NCI-H2227 treated with DMSO at 0.1 percent for 48 hours (cell line): ENCODE measurements around the gene OCLN.
"Not testable (repeated sequence)": the region's sequence is repeated elsewhere in the genome, so short reads cannot be mapped to it uniquely, and the experiment has no call there.

Experiments used
- DNase-seq: peaks from one replicate; lab custom pipeline; 2025; lab: John Stamatoyannopoulos, UW

Gene OCLN, protein sequence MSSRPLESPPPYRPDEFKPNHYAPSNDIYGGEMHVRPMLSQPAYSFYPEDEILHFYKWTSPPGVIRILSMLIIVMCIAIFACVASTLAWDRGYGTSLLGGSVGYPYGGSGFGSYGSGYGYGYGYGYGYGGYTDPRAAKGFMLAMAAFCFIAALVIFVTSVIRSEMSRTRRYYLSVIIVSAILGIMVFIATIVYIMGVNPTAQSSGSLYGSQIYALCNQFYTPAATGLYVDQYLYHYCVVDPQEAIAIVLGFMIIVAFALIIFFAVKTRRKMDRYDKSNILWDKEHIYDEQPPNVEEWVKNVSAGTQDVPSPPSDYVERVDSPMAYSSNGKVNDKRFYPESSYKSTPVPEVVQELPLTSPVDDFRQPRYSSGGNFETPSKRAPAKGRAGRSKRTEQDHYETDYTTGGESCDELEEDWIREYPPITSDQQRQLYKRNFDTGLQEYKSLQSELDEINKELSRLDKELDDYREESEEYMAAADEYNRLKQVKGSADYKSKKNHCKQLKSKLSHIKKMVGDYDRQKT

DNA sequence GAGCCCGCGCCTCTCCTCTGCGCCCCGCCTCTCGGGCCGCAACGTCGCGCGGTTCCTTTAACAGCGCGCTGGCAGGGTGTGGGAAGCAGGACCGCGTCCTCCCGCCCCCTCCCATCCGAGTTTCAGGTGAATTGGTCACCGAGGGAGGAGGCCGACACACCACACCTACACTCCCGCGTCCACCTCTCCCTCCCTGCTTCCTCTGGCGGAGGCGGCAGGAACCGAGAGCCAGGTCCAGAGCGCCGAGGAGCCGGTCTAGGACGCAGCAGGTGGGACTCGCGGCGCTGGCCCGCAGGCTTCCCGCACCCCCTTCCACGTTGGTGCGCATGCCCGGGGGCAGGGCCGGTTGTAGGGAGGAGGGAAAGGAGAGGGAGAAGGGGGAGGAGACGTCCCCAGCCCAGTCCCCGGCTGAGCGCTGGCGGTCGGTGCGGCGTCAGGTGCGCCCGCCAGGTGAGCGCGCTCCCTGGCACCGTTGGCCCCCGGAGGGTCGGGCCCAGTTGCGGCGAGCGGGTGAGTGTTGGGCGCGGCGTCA is at the start of gene OCLN:
Gene OCLN, plus strand, starts transcription at position 400 of the 532 bp plus-strand sequence. CDS start 11,455 bp downstream, outside the sequence.
- DNase-seq: peak; percentile 47

DNA sequence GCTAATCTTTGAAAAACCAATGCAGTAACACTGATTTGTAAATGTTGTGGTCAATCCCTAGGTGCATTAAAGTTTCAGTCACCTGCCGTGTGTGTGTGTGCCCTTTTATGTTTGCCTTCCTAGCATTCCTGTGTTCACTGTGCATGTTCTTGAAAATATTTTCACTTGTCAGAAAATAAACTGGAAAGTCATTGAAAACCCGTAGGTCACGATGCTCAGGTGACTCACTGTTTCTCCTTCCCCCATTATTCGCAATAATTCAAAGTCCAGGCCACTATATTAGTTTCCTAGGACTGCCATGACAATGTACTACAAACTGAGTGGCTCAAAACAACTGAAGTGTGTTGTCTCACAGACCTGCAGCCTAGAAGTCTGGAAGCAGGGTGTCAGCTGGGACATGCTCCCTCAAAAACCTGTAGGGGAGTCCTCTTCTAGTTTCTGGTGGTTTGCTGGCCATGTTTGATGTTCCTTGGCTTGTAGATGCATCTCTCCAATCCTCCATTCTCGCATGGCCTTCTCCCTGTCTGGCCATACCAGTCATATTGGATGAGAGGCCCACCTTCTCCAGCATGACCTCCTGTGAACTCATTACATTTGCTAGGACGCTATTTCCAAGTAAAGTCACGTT is 48.3 kb upstream of the OCLN start:
- no peak for DNase-seq

DNA sequence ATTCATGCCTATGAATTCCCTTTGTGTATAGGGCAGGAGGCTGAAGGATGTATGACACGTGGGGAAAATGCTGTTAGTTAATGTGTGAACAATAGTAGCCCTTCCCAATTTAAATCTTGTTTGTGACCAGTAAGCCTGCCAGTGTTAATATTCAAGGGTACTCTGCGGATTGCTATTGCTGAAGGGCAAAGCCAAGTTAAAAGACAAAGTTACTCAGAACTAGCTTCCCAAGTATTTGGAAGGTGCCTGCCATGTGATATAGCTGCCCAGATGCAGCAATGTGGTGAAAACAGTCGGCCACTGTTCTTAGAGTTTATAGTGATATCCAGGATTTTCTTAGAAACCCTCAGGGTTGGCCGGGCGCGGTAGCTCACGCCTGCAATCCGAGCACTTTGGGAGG is 43.1 kb upstream of the OCLN start:
- DNase-seq: no peak

DNA sequence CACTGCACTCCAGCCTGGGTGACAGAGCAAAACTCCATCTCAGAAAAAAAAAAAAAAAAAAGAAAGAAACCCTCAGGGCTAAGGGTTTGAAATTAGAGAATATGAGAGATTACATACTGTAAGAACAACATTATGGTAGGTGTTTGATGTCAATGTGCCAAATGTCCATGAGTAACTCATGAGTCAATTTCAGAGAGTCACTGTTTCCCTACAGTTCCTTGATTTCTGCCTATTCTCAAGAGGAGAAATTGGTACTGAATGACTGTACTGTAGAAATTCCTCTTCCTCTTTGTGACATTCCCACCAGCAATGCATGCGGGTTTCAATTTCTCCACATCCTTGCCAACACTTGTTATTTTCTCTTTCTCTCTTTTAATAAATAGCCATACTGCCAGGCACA is 42.5 kb upstream of the OCLN start:
- no peak for DNase-seq

DNA sequence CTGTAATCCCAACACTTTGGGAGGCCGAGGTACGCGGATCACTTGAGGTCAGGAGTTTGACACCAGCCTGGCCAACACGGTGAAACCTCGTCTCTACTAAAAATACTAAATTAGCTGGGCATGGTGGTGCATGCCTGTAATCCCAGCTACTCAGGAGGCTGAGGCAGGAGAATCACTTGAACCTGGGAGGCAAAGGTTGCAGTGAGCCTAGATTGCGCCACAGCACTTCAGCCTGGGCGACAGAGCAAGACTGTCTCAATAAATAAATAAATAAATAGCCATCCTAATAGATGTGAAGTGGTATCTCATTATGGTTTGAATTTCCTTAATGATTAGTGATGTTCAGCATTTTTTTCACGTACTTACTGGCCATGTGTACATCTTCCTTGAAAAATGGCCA is 42.1 kb upstream of the OCLN start:
- DNase-seq: not testable (repeated sequence)

DNA sequence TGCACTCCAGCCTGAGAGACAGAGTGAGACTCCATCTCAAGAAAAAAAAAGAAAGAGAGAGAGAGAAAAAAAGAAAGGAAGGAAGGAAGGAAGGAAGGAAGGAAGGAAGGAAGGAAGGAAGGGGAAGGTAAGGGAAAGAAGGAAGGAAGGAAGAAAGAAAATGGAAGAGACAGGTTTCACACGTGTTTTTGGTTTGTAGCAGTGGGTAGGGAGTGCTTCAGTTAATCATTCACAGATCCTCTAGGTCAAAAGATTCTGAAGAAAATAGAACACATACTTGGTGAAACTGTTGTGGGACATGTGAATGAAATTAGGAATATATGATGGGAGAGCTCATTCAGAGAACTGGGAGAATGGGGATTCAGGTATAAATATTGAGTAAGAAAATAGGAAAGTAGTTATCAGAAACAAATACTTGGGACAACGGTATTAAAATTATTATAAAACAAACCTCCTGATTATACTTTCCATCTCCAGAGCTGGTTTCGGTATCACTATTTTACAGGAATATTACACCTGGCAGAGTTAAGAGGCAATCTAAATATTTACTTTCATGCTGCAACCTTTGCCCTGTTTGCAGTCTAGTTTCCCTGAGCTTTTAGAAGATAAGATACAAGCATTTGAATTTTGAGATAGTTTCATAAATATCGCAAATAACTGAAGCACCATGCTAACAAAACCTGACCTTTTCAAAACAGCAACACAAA is 40.5 kb upstream of the OCLN start:
- DNase-seq: no peak

DNA sequence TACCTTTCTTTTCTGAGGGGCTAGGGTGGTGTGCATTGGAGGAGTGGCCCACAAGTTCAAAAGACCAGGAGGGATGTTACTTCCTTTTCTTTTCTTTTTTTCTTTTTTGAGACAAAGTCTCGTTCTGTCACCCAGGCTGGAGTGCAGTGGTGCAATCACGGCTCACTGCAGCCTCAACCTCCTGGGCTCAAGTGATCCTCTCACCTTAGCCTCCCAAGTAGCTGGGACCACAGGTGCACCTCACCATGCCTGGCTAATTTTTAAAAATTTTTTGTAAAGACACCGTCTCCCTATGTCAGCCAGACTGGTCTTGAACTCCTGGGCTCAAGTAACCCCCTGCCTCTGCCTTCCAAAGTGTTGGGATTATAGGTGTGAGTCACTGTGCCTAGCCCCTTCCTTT is 39.1 kb upstream of the OCLN start:
- DNase-seq: not testable (repeated sequence)

DNA sequence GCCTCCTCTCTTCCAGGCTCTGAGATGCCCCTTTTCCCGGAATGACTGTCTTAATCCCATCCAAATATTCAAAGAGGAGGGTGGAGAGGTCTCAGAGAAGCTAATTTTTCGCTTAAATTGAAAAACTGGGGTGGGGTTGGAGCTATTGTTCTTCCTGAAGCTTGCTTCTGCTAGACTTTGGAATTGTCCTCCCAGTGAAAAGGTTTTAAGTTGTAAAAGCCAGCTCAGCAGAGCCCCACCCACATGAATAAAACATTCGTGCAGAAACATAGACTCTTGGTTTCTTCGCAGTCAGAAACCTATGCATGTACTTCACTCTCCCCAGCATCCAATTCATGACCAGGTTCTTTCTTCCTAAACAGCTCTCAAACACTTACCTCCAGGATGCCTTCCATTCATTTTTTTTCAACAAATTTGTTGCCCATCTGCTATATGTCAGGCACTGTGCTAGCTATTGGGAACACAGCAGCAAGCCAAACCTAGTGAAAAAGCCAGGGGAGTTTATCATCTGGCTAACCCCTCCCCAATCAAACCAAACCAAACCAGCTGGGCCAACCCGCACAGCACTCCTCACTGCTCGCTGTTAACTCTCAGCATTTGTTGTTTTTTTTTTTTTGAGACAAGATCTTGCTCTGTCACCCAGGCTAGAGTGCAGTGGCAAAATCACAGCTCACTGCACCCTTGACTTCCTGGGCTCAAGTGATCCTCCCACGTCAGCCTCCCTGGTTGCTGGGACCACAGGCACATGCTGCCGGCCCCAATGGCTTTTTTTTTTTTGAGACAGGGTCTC is 37.9 kb upstream of the OCLN start:
- no peak for DNase-seq

DNA sequence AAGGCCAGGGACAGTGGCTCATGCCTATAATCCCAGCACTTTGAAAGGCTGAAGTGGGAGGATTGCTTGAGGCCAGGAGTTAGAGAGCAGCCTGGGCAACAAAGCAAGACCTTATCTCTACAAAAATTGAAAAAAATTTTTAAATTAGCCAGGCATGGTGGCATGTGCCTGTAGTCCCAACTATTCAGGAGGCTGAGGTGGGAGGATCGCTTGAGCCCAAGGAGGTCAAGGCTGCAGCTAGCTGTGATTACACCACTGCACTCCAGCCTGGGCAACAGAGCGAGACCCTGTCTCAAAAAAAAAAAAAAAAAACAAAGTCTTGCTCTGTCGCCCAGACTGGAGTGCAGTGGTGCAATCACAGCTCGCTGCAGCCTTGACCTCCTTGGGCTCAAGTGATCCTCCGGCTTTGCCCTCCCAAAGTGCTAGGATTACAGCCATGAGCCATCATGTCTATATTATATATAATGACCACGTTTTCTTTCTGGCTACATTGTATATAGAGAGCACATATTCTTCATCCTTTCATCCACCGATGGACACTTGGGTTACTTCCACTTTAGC is 37.1 kb upstream of the OCLN start:
- DNase-seq: not testable (repeated sequence)

DNA sequence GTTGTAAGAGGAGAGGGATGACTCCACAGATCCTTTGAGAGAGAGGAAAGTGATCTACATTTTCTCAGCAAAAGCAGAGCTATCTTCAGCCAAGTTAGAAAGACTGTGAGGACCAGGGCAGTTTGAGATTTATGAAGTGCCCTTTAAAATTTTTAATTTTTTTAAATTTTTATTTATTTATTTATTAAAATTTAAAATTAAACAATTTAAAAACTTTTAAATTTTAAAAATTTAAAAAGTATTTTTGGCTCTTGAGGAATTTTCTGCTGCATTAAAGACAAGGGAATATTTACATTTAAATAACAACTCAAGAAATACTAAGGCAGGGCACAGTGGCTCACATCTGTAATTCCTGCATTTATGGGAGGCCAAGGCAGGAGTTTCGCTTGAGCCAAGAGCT is 30.4 kb upstream of the OCLN start:
- DNase-seq: no peak

DNA sequence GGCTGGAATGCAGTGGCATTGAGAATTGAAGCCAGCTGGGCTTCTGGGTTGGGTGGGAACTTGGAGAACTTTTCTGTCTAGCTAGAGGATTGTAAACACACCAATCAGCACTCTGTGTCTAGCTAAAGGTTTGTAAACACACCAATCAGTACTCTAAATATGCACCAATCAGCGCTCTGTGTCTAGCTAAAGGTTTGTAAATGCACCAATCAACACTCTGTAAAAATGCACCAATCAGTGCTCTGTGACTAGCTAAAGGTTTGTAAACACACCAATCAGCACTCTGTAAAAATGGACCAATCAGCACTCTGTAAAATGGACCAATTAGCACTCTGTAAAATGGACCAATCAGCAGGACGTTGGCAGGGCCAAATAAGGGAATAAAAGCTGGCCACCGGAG is 26.2 kb upstream of the OCLN start:
- not testable (repeated sequence) for DNase-seq

DNA sequence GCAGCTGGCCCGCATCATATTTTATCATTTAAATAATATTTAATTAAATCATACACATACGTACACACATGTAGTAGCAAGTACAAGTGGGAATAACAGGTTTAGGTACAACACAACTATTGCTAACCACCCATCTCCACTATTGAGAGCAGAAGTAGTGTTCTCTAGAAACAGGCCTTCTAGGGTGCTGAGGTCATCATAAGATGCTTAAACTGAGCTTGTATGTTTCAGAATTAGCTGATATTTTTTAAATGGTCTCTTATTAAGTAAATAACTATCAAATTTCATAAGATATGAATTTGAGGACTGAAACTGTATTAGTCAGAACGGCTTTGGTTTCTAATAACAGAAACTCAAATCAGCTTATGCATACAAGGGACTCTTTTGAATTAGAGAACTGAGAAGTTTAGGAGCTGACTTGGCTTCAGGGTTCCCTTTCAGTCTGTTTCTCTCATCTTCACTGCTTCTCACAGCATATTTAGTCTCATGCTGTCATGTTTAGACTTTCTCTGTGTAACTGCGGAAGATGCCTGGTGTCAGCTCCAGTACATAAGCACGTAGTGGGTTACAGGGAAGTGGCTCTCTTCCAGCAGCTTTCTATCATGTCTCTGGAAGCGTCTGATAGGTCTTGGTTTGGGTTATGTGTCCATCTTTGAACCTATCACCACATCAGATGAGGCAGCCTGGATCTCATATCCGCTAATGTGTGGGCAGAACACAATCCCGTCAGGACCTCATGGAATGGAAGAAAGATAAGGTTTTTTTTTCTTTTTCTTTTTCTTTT is 25.0 kb upstream of the OCLN start:
- DNase-seq: no peak

DNA sequence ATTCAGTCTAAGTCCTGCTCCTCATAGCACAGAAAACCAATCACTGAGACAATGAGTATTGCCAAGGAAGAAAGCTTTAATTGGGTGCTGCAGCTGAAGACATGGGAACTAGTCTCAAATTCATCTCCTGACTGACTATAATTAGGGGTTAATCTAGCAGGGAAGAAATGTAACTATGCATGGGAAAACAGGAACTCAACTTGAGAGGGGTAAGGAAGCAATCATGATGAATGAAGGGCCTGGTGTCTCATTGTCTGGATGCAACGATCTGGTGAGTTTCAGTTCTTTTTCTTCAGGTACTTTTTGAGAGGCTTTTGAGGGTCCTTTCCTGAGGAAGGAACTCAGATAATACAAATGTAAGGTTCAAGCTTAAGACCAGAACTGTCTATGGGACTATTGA is 24.0 kb upstream of the OCLN start:
- no peak for DNase-seq

DNA sequence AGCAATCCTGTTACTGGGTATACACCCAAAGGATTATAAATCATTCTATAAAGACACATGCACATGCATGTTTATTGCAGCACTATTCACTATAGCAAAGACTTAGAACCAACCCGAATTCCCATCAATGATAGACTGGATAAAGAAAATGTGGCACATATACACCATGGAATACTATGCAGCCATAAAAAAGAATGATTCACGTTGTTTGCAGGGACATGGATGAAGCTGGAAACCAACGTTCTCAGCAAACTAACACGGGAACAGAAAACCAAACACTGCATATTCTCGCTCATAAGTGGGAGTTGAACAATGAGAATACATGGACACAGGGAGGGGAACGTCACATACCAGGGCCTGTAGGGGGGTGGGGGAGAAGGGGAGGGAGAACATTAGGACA is 21.1 kb upstream of the OCLN start:
- not testable (repeated sequence) for DNase-seq

DNA sequence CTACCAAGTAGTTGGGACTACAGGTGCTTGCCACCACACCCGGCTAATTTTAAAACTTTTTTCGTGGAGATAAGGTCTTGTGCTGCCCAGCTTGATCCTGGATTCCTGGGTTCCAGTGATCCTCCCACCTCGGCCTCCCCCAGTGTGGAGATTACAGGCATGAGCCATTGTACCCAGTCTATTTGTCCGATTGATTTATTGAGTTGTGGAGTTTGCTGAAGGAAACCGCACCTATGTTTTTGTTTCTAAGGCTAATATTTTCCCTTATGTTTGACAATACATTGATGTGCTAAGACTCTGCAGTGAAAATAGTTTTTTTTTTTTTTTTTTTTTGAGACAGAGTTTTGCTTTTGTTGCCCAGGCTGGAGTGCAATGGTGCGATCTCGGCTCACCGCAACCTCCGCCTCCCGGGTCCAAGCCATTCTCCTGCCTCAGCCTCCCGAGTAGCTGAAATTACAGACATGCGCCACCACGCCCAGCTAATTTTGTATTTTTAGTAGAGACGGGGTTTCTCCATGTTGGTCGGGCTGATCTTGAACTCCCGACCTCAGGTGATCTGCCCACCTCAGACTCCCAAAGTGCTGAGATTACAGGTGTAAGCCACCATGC is 20.0 kb upstream of the OCLN start:
- not testable (repeated sequence) for DNase-seq

DNA sequence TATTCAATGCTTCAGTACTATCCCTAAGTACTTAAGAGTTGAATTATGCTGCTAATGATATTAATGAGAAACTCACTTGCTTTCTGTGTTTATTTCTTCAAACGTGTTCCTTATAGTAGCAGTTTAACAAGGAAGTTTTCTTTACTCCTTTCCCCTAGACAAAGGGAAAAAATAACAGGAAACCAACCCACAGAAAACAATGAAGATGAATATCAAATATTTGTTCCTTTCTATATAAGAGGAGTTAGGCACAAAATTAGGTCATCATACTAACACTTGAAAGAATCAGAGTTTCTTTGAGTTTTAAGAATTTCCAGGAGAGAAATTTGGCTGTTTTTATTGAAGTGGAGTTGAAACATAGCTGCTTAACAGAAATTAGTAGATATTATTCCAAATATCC is 15.4 kb upstream of the OCLN start:
- no peak for DNase-seq

DNA sequence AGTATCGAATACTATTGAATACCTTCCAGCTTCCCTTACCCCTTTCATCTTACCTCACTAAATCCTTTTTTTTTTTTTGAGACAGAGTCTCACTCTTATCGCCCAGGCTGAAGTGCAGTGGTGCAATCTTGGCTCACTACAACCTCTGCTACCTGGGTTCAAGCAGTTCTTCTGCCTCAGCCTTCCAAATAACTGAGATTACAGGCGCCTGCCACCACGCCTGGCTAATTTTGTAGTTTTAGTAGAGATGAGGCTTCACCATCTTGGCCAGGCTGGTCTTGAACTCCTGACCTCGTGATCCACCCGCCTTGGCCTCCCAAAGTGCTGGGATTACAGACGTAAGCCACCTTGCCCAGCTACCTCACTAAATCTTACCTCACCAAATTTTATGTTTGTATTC is 14.3 kb upstream of the OCLN start:
- DNase-seq: not testable (repeated sequence)

DNA sequence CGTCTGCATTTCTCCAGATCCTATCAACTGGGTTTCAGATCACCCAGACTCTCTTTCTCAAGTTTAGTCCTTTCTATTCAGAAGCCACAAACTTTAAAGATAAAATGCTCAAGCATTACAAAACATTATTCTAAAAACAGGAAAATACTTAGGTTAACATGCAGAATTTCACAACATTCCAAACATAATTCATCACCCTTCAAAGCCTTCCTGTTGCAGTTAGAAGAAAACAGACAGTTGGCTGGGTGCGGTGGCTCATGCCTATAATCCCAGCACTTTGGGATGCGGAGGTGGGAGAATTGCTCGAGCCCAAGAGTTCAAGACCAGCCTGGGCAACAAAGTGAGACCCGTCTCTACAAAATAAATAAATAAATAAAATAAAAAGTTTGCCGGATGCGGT is 7.7 kb upstream of the OCLN start:
- no peak for DNase-seq

DNA sequence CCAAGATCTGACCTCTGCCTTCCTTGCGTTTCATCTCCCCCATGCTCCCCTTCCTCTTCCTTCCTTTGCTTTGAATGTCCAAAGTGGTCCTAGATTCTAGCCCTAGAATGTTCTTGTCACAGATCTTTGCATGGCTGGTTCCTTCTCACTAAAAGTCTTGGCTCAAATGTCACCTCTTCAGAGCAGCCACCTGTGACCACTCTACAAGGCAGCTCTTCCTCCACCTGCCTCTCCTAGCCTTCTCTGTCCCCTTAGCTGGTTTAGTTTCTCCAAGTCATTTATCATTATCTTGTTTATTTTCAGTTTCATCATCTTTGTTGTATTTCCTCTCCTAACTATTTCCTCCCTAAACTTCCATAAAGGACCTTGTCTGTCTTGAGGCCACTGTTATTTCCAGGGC is 7.1 kb upstream of the OCLN start:
- DNase-seq: no peak

DNA sequence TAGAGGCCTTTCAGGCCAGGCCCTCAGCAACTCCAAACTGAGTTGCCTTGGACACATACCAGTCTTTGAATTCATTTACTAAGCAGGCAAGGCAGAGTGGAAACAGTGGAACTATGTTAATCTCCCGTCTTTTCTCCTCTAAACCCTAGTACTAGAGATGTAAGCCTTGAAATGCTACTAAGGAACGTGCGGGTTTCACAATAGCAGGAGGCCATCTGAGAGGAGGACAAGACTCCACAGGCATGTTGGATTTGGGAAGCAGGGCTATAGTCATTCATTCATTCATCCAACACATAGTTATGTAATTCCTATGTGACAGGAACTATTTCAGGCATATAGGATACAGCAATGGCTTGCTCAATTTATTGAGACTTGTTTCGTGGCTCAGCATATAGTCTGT is 3.3 kb upstream of the OCLN start:
- DNase-seq: no peak
